DMS53 (cell line): ENCODE data around the gene SRSF5.
A peak's percentile ranks its signal among the peaks of the same experiment; 100 is the strongest.
"Not testable (repeated sequence)": the region's sequence is repeated elsewhere in the genome, so short reads cannot be mapped to it uniquely, and the experiment has no call there.

Source experiments
- DNase-seq: peaks from one replicate; lab custom pipeline; 2025; lab: John Stamatoyannopoulos, UW

SRSF5 gene

GRCh38 chr14:69766984-69767368 is at the start of gene SRSF5:
Gene SRSF5 (plus strand): TSS chr14:69767142. CDS start chr14:69768157, 1,015 bp downstream.
- peak; percentile 96 for DNase-seq

DNA sequence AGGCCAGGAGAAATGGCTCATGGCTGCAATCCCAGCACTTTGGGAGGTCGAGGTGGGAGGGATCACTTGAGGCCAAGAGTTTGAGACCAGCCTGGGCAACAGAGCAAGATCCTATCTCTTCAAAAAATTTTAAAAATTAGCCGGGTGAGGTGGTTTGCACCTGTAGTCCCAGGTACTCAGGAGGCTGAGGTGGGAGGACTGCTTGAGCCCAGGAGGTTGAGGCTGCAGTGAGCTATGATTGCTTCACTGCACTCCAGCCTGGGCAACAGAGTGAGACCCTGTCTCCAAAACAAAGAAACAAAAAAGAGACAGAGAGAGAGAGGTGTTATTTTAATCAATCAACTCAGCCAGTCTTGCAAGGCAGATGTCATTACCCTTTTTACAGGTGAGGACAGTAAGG is 48.3 kb upstream of the SRSF5 start:
- DNase-seq = not testable (repeated sequence)

DNA sequence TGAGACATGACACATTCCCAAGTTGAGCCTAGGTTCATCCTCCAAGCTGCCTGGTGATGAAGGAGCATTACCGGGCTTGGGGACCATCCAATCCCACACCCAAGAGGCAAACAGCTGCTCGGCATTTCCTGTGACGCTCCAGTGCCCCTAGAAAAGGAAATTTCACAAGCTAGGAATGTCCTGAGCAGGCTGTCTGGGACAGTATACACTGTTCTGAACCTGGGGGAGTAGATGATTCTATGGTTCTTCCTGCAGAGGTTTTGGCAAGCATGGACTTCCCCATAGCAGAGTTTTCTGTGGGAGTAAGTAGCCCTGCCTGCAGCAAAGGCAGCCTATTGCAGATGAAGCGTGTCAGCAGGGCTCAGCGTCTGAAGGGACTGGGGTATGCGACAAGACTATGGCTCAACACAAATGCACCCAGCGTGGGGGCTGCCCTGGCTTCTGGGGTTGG is 47.4 kb upstream of the SRSF5 start:
- DNase-seq = no peak

- DNase-seq = no peak
These were observed 46.0 kb upstream of the SRSF5 start for GRCh38 chr14:69720912-69721311.

GRCh38 chr14:69726761-69727511 is 40.0 kb upstream of the SRSF5 start:
- peak; percentile 82 for DNase-seq

- DNase-seq = no peak
These were observed 39.1 kb upstream of the SRSF5 start for GRCh38 chr14:69727860-69728259.

DNA sequence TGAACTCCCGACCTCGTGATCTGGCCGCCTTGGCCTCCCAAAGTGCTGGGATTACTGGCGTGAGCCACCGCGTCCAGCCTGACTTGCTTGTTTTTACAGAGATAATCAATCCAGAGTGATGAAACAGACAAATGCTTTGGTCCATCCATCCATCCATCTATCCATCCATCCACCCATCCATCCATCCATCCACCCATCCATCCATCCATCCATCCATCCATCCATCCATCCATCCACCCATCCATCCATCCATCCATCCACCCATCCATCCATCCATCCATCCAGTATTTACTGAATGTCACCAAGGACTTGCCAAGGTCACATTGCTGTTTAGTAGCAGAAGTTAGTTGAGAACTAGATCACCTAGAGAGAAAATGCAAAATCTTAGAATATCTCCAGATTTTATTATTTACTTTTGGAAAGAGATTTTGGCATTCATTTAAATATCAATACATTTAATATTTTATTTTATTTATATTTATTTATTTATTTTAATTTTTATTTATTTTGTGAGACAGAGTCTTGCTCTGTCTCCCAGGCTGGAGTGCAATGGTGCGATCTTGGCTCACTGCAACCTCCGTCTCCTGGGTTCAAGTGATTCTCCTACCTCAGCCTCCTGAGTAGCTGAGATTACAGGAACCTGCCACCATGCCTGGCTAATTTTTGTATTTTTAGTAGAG is 34.9 kb upstream of the SRSF5 start:
- DNase-seq = not testable (repeated sequence)

DNA sequence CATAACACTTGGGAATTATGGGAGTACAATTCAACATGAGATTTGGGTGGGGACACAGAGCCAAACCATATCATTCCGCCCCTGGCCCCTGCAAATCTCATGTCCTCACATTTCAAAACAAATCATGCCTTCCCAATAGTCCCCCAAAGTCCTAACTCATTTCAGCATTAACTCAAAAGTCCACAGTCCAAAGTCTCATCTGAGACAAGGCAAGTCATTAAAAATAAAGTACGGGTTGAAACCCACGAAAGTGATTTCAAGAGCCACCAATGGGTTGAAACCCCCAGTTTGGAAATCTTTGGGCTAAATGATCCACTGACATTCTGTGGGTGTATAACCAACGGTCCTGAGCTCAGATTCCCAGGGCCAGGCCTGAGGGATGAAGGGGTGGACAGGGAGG is 30.5 kb upstream of the SRSF5 start:
- not testable (repeated sequence) for DNase-seq

DNA sequence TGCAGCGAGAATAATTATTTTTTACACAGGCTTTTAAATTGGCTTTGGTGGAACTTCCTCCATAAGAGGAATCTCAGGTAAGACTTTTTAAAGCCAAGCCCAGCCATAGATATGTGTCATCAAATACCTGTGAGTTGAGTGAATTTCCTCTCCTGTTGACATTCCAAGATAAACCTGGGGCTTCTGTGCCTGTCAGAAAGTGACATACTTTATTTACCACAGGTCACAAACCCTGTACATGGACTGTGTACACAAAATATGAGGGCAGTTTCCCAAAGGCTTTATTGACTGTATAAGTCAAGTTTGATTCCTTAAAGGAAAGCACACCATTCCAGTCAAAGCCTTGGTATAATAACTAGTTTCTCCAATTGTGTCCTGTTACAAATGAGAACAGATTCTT is 25.9 kb upstream of the SRSF5 start:
- no peak for DNase-seq

DNA sequence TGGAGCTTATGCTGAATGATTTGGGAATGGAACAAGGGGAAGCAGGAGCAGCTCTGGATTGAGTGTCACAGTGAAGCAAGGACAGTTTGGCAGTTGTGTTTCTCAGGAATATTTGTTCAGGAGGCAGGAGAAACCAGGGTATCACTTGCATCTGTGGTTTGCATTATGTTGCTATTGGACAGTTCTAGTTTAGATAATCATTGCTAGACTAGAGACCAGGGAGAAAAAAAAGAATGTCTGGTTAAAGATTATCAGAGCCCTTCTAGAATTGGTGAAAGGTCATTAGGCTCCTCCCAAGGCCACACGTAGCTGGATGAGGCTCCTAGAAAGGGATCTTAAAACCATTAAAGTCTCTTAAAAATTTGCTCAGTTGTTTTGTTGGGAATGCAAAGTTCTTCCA is 17.0 kb upstream of the SRSF5 start:
- peak; percentile 35 for DNase-seq

DNA sequence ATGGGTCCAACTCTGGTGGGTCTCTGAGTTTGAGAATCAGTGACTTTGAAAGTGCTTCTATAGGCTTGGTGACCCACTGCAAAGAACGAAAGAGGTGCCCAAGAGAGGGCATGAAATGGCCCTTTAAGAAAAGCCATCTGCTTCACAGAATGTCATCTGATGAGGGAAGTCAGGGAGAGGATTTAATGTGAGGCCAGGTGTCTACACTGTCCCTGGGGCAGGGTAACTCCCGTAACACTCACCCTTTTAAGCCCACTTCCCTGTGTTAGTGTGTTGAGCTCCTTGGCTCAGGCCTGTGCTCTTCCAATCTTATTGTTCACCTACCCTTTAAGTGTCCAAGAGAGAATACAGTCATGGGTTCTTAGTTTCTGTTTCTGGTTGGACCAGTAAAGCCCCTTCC is 16.4 kb upstream of the SRSF5 start:
- peak; percentile 7 for DNase-seq

DNA sequence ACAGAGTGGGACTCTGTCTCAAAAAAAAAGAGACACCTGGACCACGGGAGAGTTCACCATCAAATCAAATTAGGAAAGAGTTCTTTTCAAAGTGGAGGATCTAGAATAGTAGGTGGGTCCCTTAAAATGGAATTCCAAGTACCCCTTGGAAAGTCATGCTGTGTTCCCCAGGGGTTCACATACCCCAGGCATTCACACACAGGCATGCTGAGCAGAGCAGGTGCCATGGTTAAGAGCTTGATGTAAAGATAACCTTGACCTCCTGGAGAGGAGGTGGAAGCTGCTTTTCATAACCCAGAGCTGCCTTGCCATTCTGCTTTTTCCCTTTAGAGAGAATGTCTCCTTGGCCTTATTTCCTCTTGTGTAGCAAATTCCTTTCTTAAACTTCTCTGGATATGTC is 14.2 kb upstream of the SRSF5 start:
- no peak for DNase-seq

- DNase-seq = no peak
These were observed 13.1 kb upstream of the SRSF5 start for GRCh38 chr14:69753860-69754259.

- no peak for DNase-seq
These were observed 12.5 kb upstream of the SRSF5 start for GRCh38 chr14:69754487-69754886.

DNA sequence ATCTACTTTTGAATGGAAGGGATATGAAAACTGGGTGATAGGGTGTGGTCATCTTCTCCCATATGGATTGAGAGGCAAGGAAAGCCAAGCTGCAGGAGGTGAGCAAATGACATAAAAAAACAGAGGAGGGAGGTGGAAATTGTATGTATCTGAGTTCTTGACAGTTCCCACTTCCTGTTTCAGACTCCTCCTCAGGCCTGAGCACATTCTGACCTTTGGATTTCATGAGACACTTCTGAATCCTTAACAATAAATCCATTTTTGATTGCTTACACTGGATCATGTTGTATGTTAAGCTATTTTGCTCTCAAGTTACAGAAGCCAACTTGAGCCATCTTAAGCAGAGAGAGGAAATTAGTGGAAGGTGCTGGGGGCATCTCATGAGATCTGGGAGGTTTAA is 11.6 kb upstream of the SRSF5 start:
- no peak for DNase-seq

GRCh38 chr14:69755784-69756183 is 11.2 kb upstream of the SRSF5 start:
- no peak for DNase-seq

GRCh38 chr14:69756298-69756697 is 10.6 kb upstream of the SRSF5 start:
- no peak for DNase-seq

DNA sequence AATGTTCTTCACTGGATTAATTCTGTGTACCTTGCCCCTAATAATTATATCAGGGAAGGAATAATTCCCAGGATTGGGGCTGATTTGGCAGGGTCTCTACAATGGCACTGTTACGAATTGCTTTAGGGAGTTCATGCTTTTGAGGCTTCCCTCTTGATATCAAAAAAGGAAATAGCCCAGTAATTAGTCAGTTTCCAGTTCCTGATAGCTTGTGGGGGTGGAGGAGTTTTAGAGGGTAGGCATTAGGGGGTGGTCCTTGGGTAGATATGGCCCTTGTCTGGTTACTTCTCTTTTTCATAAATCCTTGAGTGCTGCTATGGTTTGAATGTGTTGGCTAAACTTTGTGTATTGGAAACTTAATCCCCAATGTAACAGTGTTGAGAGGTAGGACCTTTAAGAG is 6.1 kb upstream of the SRSF5 start:
- DNase-seq = no peak

DNA sequence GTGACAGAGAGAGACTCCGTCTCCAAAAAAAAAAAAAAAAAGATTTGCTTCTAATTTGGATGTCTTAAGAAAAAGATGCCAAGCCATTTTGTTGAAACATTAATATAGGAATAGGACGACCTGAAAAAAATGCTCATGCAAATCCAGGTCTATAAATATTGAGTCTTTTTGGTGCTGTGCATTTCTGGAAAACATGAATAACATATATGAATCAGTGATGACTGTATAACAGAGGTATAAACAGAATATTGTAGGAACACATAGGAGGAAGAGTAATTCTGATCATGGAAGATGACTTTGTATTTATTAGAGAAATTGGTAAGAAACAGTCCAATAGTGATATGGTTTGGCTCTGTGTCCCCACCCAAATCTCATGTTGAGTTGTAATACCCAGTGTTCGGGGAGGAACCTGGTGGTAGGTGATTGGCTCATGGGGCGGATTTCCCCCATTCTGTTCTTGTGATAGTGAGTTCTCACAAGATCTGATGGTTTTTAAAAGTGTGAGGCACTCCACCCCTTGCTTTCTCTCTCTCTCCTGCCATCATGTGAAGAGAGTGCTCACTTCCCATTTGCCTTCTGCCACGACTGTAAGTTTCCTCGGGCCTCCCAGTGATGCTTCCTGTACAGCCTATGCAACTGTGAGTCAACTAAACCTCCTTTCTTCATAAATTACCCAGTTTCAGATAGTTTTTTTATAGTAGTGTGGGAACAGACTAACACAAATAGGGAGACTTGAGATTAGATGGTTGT is 3.0 kb upstream of the SRSF5 start:
- DNase-seq = no peak

- DNase-seq = peak; percentile 93
These were observed 542 bp downstream of the SRSF5 start for GRCh38 chr14:69767369-69767999.

DNA sequence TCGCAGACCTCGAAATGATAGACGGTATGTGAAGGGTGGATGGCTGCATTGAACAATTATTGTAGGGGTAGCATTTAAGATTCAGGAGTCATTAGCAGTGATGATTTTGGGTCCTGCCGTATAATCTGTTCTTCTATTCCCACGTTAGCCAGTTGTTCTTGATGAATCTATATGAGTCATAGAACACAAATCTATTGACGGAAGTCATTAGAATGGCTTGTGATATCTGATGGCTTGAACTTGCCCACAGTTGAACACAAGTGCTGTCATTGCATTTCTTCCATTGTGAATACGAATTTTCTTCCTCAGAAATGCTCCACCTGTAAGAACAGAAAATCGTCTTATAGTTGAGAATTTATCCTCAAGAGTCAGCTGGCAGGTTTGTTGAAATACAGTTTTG is 1.9 kb downstream of the SRSF5 start:
- no peak for DNase-seq

- DNase-seq = no peak
These were observed 2.7 kb downstream of the SRSF5 start for GRCh38 chr14:69769623-69770022.
